ENCODE results near the gene KANSL1L.
A peak's percentile ranks its signal among the peaks of the same experiment; 100 is the strongest.
"Not testable (repeated sequence)": the region's sequence is repeated elsewhere in the genome, so short reads cannot be mapped to it uniquely, and the experiment has no call there.

Gene KANSL1L

GRCh38 chr2:210171309-210172218 lies at the start of gene KANSL1L:
TSS of gene KANSL1L (minus strand) at chr2:210171409. CDS start at chr2:210154582, 16,827 bp downstream.
- peak; percentile 96 for DNase-seq

GRCh38 chr2:210215120-210215519 lies 43.9 kb upstream of the KANSL1L start:
- DNase-seq: no peak

DNA sequence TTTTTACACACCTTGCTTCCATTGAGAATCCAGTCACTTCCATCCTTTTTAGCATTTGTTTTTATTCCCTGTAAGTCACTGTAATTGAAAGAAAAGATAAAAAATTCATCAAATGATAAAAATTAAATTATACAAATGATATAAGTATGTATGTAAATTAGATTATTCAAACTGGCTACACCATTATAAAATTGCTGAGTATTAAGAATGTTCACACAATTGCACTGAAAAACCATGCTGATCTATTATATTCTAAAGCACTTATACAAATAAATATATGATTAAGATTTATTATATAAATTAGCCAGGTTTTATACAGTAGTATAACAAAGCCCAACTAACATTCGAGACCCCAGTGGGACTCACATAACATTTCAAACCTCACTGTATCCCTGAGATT lies 39.0 kb upstream of the KANSL1L start:
- DNase-seq: no peak

GRCh38 chr2:210207929-210208328 lies 36.7 kb upstream of the KANSL1L start:
- DNase-seq: no peak

DNA sequence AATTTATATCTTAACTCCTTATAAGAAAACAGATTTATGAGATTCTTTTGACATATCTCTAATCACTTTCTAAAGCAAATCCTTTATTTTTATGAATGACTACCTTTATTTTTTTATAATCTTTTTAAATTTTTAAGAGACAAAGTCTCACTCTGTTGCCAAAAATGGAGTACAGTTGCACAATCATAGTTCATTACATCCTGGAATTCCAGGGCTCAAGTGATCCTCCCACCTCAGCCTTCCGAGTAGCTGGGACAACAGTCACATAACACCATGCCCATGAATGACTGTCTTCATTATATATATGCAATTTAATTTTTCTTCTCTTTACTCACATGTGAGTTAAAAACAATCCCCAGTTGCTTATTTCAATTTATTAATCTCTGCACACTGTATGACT lies 32.3 kb upstream of the KANSL1L start:
- no peak for DNase-seq

- DNase-seq: no peak
These were observed 31.9 kb upstream of the KANSL1L start for GRCh38 chr2:210203147-210203546.

- DNase-seq: no peak
These were observed 28.6 kb upstream of the KANSL1L start for GRCh38 chr2:210199854-210200253.

DNA sequence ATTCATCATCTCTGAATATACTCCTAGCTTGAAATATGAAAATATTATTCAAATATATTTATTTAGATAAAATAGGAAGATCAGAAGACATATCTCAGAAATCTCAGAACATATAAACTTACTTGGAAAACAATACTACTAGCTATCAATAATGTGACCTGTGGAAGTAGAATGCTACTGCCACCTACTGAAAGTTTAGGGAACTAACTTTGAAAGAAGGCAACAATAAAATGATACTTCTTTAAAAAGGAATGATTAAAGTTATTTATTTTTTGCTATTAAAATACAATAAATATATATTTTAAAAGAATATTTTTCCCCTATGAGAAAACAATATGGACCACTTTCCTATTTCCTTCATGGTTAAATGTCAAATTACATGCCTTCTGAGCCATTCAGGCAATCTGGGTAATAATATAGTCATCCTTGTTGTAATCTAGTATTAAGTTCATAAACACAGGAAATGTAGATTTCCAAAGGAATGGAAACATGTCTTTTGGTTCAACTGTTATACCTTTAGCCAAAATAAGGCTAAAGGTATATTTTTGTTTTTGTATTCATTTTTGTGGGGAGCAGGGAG lies 28.1 kb upstream of the KANSL1L start:
- DNase-seq: no peak

GRCh38 chr2:210198326-210198725 lies 27.1 kb upstream of the KANSL1L start:
- no peak for DNase-seq

DNA sequence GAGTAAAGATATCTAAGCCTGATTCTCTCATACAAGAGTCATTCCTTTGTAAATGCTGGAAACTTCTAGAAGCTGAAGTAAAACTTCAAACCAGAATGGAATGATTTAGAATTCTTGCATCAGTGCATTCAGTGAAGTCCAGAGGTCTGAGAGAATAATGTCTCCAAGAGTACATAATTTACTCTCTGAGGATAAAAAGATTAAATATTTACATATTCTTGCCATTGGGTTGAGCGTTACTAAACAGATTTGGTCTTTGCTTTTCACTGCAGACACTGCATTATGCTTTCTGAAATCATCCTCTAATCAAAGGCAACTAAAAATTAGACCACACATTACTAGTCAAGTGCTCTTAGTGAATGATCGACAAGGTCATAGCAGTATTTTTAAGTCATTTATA lies 26.5 kb upstream of the KANSL1L start:
- no peak for DNase-seq

- no peak for DNase-seq
These were observed 24.1 kb upstream of the KANSL1L start for GRCh38 chr2:210195101-210195852.

DNA sequence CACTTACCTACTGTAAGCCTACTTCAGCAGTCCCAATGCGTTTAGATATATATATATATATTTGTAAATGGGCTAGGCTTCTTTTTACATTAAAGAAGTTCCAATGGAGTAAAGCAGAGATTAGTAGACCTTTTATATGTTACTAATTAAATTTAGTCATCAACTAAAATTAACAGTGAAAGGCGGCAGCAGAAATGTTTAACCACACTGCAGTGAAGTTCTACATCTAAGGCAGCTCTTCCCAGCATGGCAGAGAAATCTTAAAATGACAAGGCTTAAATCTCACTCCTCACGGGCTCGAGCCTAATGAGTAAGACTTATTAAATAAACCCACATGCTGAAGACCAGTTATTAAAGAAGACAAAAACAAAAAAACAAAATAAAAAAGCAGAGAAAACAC lies 19.1 kb upstream of the KANSL1L start:
- no peak for DNase-seq

GRCh38 chr2:210189452-210190138 lies 18.4 kb upstream of the KANSL1L start:
- no peak for DNase-seq

GRCh38 chr2:210188755-210189154 lies 17.5 kb upstream of the KANSL1L start:
- DNase-seq: no peak

DNA sequence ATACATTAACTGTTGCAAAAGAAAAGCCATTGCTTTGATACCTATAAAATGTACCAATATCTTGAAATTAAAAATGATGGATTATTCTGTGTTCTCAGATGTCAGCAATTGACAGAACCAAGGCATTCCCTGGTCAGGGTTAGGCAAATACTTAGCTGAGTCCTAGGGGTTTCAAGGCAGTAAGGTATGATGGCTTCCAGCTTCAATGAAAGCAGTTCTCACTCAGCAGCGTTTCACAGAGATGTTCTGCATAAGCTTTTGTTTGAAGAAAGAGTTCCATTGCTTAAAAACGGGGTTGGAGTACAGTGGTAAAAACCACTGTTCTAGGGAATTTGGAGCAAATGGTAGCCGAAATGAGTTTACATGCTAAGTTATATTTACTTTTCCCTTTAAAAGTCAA lies 17.0 kb upstream of the KANSL1L start:
- DNase-seq: no peak

- DNase-seq: not testable (repeated sequence)
These were observed 12.7 kb upstream of the KANSL1L start for GRCh38 chr2:210183936-210184335.

GRCh38 chr2:210181606-210182088 lies 10.4 kb upstream of the KANSL1L start:
- peak; percentile 12 for DNase-seq

GRCh38 chr2:210181033-210181605 lies 9.9 kb upstream of the KANSL1L start:
- not testable (repeated sequence) for DNase-seq

GRCh38 chr2:210180477-210180876 lies 9.3 kb upstream of the KANSL1L start:
- DNase-seq: no peak

GRCh38 chr2:210179351-210179990 lies 8.3 kb upstream of the KANSL1L start:
- no peak for DNase-seq

- no peak for DNase-seq
These were observed 6.6 kb upstream of the KANSL1L start for GRCh38 chr2:210177769-210178168.

DNA sequence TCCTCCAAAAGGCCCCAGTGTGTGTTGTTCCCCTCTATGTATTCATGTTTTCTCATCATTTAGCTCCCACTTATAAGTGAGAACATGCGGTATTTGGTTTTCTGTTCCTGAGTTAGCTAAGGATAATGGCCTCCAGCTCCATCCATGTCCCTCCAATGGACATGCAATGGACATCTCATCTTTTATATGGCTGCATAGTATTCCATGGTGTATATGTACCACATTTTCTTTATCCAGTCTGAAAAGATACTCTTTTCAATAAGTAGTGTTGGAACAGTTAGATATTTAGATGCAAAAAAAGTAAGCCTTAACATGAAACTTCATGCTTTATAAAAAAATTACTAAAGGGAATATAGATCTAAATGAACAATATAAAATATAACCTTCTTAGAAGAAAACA lies 5.9 kb upstream of the KANSL1L start:
- DNase-seq: not testable (repeated sequence)

All from activated naive CD4-positive, alpha-beta T cell treated with anti-CD3 and anti-CD28 coated beads, Interleukin-2, amount 50 U/mL, for 16 hours (primary cell).